ENCODE data around the gene GLRA2. TPM values are rescaled to one million over a fixed set of nuclear protein-coding genes. Genes with fewer than 3 reads are reported as not detected.

Gene GLRA2
- total and polyA plus RNA-seq, 4 donors: not detected

DNA sequence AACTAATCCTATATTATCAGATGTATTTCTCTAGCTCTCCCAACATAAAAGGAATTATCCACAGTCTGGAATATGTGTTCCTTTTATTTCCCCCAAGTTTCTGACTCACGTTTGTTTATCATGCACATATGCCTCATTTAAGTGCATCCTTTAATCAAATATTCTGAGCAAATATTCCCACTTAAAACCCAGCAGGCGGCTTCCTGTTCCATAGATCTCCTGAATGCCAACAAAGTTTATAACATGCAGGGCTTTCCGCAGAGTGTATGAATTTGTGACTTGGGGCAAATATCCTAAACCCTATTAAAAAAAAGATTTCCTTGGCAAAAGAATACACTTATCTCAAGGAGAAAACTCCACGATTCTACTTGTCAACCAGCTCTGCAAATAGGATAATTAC is 16.9 kb downstream of the GLRA2 start:
- Histone ChIP-seq H3K36me3 (ENCODE audit: control insufficient read depth in 4 of 4, insufficient read depth in 3 of 4, low read depth in 1 of 4, low read length in 3 of 4) (no peaks in the 10 kb centered on the region), H3K27ac (ENCODE audit: low read depth in 1 of 2, low read length in 2 of 2) (no peak overlapping the region)
- WGBS: 57% methylated on average over 4 of the region's 4 CpGs

DNA sequence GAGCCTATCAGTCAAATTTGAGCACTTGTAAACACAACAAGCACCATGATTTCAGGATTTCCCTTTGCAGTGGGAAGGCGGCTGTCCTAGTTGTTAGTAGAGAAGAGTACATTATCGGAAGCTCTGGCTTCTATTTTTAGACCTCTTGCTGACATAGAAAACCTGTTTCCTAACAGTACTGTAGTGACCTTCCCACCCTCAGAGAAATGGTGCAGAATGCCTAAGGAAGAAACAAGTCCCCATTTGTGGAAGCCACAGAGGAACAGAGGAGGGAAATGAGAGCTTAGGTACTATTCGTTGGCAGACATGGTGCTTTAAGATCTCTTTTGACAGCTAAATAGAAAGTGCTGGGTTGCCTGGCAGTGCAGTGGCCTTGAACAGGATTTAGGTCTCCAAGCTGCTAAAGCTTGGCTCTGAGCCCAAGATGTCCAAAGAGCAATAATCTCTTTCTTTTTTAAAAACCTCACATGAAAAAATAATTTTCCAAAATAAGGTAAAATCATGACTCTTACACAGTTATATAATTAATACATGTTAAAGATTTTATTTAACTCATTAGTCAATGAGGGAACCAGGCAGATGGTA is 24.9 kb downstream of the GLRA2 start:
- no peaks in the 10 kb centered on the region for H3K36me3 ChIP-seq (ENCODE audit: control insufficient read depth in 4 of 4, insufficient read depth in 3 of 4, low read depth in 1 of 4, low read length in 3 of 4)
- no peaks in the 10 kb centered on the region for H3K27me3 ChIP-seq (ENCODE audit: control insufficient read depth in 4 of 4, insufficient read depth in 4 of 4, low read length in 3 of 4)
- H3K4me1 ChIP-seq (ENCODE audit: control insufficient read depth in 4 of 4, insufficient read depth in 4 of 4, low read length in 3 of 4): no peaks in the 10 kb centered on the region
- no peak overlapping the region for H3K4me3 ChIP-seq (ENCODE audit: low read depth in 1 of 3, low read length in 3 of 3)
- H3K27ac ChIP-seq (ENCODE audit: low read depth in 1 of 2, low read length in 2 of 2): no peak overlapping the region
- no peak overlapping the region for H3K9ac ChIP-seq (ENCODE audit: low read depth in 1 of 2, low read length in 2 of 2)
- WGBS: 46% methylated on average over 3 of the region's 3 CpGs
- peak; percentile 51 for TF ChIP-seq NR2F2 (IDR thresholded peaks at IDR 0.05)
- TF ChIP-seq, protein P1, sequence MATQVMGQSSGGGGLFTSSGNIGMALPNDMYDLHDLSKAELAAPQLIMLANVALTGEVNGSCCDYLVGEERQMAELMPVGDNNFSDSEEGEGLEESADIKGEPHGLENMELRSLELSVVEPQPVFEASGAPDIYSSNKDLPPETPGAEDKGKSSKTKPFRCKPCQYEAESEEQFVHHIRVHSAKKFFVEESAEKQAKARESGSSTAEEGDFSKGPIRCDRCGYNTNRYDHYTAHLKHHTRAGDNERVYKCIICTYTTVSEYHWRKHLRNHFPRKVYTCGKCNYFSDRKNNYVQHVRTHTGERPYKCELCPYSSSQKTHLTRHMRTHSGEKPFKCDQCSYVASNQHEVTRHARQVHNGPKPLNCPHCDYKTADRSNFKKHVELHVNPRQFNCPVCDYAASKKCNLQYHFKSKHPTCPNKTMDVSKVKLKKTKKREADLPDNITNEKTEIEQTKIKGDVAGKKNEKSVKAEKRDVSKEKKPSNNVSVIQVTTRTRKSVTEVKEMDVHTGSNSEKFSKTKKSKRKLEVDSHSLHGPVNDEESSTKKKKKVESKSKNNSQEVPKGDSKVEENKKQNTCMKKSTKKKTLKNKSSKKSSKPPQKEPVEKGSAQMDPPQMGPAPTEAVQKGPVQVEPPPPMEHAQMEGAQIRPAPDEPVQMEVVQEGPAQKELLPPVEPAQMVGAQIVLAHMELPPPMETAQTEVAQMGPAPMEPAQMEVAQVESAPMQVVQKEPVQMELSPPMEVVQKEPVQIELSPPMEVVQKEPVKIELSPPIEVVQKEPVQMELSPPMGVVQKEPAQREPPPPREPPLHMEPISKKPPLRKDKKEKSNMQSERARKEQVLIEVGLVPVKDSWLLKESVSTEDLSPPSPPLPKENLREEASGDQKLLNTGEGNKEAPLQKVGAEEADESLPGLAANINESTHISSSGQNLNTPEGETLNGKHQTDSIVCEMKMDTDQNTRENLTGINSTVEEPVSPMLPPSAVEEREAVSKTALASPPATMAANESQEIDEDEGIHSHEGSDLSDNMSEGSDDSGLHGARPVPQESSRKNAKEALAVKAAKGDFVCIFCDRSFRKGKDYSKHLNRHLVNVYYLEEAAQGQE (IDR thresholded peaks at IDR 0.05): no peak
- peaks cover 0 to 3% (median 0%) of the 10 kb centered on the region in 4 donors for H3K9me3 ChIP-seq (ENCODE audit: control insufficient read depth in 4 of 4, low read length in 3 of 4)
- DNase-seq (ENCODE audit: low spot score): no peak

More for the DNA sequence above, 16.9 kb downstream of the GLRA2 start:
- Histone ChIP-seq H3K9ac (ENCODE audit: low read depth in 1 of 2, low read length in 2 of 2) (no peak overlapping the region), H3K4me3 (ENCODE audit: low read depth in 1 of 3, low read length in 3 of 3) (no peak overlapping the region), H3K4me1 (ENCODE audit: control insufficient read depth in 4 of 4, insufficient read depth in 4 of 4, low read length in 3 of 4) (no peaks in the 10 kb centered on the region), H3K27me3 (ENCODE audit: control insufficient read depth in 4 of 4, insufficient read depth in 4 of 4, low read length in 3 of 4) (peaks cover 0 to 3% (median 0%) of the 10 kb centered on the region in 4 donors), H3K9me3 (ENCODE audit: control insufficient read depth in 4 of 4, low read length in 3 of 4) (no peaks in the 10 kb centered on the region)
- TF ChIP-seq, protein P2, sequence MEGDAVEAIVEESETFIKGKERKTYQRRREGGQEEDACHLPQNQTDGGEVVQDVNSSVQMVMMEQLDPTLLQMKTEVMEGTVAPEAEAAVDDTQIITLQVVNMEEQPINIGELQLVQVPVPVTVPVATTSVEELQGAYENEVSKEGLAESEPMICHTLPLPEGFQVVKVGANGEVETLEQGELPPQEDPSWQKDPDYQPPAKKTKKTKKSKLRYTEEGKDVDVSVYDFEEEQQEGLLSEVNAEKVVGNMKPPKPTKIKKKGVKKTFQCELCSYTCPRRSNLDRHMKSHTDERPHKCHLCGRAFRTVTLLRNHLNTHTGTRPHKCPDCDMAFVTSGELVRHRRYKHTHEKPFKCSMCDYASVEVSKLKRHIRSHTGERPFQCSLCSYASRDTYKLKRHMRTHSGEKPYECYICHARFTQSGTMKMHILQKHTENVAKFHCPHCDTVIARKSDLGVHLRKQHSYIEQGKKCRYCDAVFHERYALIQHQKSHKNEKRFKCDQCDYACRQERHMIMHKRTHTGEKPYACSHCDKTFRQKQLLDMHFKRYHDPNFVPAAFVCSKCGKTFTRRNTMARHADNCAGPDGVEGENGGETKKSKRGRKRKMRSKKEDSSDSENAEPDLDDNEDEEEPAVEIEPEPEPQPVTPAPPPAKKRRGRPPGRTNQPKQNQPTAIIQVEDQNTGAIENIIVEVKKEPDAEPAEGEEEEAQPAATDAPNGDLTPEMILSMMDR (IDR thresholded peaks at IDR 0.05; ENCODE audit: low read depth, low read length, missing input control): no peak
- TF ChIP-seq HNF4A (conservative IDR thresholded peaks at IDR 0.05) (no peak), YY1 (IDR thresholded peaks at IDR 0.05) (no peak), NR2F2 (IDR thresholded peaks at IDR 0.05) (no peak), TAF1 (conservative IDR thresholded peaks at IDR 0.05) (no peak)
- DNase-seq (ENCODE audit: low spot score): no peak

DNA sequence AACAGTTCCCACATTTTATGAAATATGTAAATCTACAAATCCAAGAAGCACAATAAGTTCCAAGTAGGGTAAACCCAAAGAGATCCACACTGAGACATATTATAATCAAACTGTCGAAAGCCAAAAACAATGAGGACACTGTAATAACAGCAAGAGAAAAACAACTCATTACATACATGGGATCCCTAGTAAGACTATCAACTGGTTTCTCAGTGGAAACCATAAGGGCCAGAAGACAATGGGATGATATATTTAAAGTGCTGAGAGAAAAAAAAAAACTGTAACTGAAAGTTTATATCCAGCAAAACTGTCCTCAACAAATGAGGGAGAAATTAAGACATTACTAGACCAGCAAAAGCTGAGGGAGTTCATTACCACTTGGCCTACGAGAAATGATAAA is 34.7 kb downstream of the GLRA2 start:
- no peak overlapping the region for H3K9ac ChIP-seq (ENCODE audit: low read depth in 1 of 2, low read length in 2 of 2)
- WGBS: 68% methylated on average over 2 of the region's 2 CpGs
- peaks cover 0 to 10% (median 3%) of the 10 kb centered on the region in 4 donors for H3K9me3 ChIP-seq (ENCODE audit: control insufficient read depth in 4 of 4, low read length in 3 of 4)
- DNase-seq (ENCODE audit: low spot score): no peak
- no peak overlapping the region for H3K4me3 ChIP-seq (ENCODE audit: low read depth in 1 of 3, low read length in 3 of 3)
- no peaks in the 10 kb centered on the region for H3K4me1 ChIP-seq (ENCODE audit: control insufficient read depth in 4 of 4, insufficient read depth in 4 of 4, low read length in 3 of 4)
- H3K36me3 ChIP-seq (ENCODE audit: control insufficient read depth in 4 of 4, insufficient read depth in 3 of 4, low read depth in 1 of 4, low read length in 3 of 4): no peaks in the 10 kb centered on the region
- H3K27ac ChIP-seq (ENCODE audit: low read depth in 1 of 2, low read length in 2 of 2): no peak overlapping the region
- no peaks in the 10 kb centered on the region for H3K27me3 ChIP-seq (ENCODE audit: control insufficient read depth in 4 of 4, insufficient read depth in 4 of 4, low read length in 3 of 4)
- TF ChIP-seq, protein P1 (IDR thresholded peaks at IDR 0.05): no peak
- TF ChIP-seq, protein P2 (IDR thresholded peaks at IDR 0.05; ENCODE audit: low read depth, low read length, missing input control): no peak
- TF ChIP-seq, protein P3, sequence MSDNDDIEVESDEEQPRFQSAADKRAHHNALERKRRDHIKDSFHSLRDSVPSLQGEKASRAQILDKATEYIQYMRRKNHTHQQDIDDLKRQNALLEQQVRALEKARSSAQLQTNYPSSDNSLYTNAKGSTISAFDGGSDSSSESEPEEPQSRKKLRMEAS (IDR thresholded peaks at IDR 0.05): no peak
- TF ChIP-seq, protein P4, sequence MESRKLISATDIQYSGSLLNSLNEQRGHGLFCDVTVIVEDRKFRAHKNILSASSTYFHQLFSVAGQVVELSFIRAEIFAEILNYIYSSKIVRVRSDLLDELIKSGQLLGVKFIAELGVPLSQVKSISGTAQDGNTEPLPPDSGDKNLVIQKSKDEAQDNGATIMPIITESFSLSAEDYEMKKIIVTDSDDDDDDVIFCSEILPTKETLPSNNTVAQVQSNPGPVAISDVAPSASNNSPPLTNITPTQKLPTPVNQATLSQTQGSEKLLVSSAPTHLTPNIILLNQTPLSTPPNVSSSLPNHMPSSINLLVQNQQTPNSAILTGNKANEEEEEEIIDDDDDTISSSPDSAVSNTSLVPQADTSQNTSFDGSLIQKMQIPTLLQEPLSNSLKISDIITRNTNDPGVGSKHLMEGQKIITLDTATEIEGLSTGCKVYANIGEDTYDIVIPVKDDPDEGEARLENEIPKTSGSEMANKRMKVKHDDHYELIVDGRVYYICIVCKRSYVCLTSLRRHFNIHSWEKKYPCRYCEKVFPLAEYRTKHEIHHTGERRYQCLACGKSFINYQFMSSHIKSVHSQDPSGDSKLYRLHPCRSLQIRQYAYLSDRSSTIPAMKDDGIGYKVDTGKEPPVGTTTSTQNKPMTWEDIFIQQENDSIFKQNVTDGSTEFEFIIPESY (IDR thresholded peaks at IDR 0.05): no peak
- TF ChIP-seq HNF4A (conservative IDR thresholded peaks at IDR 0.05): no peak
- TF ChIP-seq JUND (IDR thresholded peaks at IDR 0.05): no peak
- TF ChIP-seq RAD21 (IDR thresholded peaks at IDR 0.05): no peak
- no peak for TF ChIP-seq RXRA (IDR thresholded peaks at IDR 0.05)
- TF ChIP-seq HNF4G (IDR thresholded peaks at IDR 0.05): no peak
